Measurements from ENCODE around the gene NKX6-2. TPM values are rescaled to one million over a fixed set of nuclear protein-coding genes. Genes with fewer than 3 reads are reported as not detected.

The NKX6-2 gene
- total RNA-seq, 4 donors from 2014 or later, result not detected

DNA sequence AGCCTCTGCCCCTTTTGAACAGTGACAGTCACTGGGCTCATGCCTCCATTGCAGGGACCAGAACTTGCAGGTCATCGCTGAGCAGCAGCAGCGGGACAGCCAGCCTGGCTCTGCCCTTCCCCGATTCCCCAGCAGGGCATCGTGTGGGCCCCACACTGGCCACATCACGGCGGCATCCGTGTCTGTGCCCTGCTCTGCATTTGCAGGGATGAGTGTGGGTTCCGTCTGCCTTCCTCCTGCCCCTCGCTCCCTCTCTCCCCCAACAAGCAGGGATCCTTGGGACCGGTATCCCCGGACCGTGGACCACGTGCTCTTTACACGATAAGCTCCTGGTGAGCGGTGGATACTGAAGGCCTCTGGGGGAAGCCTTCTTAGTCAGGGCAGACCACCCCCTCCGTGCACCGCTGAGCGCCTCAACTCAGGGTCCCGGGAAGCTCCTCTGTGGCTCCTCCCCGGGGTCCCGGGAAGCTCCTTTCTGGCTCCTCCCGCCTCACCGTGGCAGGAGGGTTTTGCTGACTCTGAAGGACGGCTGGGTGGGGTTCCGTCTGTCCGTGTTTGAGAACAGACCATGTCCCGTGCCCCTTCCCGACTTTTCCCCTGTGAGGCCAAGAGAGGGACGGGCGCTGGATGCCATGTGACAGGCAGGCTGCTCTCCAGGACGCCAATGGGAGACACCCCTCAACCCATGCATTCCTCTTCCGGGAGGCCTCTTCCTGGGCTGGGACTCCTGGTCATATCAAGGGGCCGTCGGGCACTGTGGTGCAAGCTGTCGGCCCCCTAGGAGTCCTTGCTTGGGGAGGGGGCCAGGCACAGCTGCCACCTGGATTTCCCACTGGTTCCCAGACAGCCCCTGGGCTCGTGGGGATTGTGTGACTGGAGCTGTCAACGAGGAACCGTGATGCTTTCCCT, 23.5 kb upstream of the NKX6-2 start:
- H3K4me1 ChIP-seq, result no peaks in the 10 kb centered on the region
- DNase-seq, result no peak
- no peak overlapping the region for H3K4me3 ChIP-seq (replicated peaks in 1 of 3)
- H3K27ac ChIP-seq, result no peak overlapping the region
- WGBS, 2 donors, result 84 to 91% methylated on average over 23 to 35 of the region's 38 CpGs
- H3K36me3 ChIP-seq, result no peaks in the 10 kb centered on the region
- intact Hi-C loops (cut with DNase I), result no loop called here
- H3K27me3 ChIP-seq, result no peaks in the 10 kb centered on the region
- no peaks in the 10 kb centered on the region for H3K9me3 ChIP-seq
- TF ChIP-seq, protein P1, sequence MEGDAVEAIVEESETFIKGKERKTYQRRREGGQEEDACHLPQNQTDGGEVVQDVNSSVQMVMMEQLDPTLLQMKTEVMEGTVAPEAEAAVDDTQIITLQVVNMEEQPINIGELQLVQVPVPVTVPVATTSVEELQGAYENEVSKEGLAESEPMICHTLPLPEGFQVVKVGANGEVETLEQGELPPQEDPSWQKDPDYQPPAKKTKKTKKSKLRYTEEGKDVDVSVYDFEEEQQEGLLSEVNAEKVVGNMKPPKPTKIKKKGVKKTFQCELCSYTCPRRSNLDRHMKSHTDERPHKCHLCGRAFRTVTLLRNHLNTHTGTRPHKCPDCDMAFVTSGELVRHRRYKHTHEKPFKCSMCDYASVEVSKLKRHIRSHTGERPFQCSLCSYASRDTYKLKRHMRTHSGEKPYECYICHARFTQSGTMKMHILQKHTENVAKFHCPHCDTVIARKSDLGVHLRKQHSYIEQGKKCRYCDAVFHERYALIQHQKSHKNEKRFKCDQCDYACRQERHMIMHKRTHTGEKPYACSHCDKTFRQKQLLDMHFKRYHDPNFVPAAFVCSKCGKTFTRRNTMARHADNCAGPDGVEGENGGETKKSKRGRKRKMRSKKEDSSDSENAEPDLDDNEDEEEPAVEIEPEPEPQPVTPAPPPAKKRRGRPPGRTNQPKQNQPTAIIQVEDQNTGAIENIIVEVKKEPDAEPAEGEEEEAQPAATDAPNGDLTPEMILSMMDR (IDR thresholded peaks at IDR 0.05), result no peak
- no peak for TF ChIP-seq POLR2A (IDR thresholded peaks at IDR 0.05)

DNA sequence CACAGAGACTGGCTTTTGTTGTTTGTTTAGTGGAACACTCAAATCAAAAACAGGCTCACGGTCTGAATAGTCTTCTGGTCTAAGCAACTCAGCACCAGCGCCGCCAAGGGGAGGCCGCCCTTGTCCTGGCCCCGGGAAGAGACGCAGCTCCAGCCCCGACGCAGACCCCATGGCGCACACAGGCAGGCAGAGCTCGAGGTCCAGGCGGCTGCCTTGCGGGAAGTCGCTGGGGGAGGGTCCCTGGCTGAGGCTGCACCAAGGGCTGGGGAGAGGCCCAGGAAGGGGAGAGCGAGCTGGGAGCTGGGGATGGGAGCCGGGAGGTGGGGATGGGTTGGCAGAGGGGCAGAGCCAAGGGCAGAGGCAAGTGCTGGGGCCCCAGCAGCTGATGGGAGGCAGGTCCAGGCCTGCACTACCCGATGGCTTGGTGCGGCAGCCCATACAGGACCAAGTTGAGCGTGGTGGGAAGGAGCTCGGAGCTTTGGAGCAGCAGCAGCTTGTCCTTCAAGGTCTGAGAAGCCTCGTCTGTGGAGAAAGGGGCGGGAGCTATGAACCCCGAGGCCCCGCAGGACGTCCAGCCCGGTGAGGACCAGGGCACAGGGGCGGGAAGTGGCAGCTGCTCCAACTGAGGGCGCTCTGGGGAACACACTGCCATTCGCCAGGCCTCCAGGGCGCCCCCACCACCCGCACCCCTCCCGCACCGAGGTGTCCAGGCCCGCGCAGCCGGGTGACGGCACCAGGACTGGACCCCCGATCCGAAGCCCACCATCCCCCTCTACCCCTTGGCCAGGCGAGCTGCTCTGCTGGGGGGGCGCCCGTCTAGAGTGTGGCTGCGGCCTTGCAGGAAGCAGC, 22.7 kb upstream of the NKX6-2 start:
- 41 to 64% methylated on average over 22 to 28 of the region's 42 CpGs for WGBS, 2 donors

DNA sequence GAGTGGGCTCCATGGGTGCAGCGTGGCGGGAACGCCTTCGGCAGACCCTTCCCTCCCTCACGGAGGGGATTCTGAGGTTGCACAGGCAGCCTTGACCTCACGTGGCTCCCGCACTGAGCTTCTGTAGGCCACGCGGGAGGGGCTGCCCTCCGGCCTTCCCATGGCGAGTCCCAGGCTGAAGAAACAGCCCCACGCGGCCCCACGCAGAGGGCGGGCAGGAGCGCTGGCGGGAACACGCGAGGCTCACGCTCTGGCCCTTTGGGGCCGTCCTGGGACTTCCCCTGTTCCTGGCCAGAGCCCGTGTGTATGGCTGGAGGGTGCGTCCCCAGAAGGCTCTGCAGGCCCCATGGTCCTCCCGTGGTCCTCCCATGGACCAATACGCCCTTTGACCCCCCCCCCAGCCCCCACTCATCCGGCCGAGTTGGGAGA, 21.7 kb upstream of the NKX6-2 start:
- H3K4me1 ChIP-seq, result no peaks in the 10 kb centered on the region
- no peaks in the 10 kb centered on the region for H3K27me3 ChIP-seq
- intact Hi-C loops (cut with DNase I), result no loop called here
- no peaks in the 10 kb centered on the region for H3K9me3 ChIP-seq
- TF ChIP-seq, protein P1 (IDR thresholded peaks at IDR 0.05), result no peak
- no peak for TF ChIP-seq POLR2A (IDR thresholded peaks at IDR 0.05)
- H3K4me3 ChIP-seq (replicated peaks in 1 of 3), result no peak overlapping the region
- no peaks in the 10 kb centered on the region for H3K36me3 ChIP-seq
- H3K27ac ChIP-seq, result no peak overlapping the region
- 91 to 98% methylated on average over 16 to 18 of the region's 27 CpGs for WGBS, 2 donors
- no peak for DNase-seq

More for the DNA sequence above, 22.7 kb upstream of the NKX6-2 start:
- Histone ChIP-seq H3K36me3 (no peaks in the 10 kb centered on the region), H3K4me3 (replicated peaks in 1 of 3) (no peak overlapping the region), H3K9me3 (no peaks in the 10 kb centered on the region), H3K27me3 (no peaks in the 10 kb centered on the region), H3K27ac (no peak overlapping the region), H3K4me1 (no peaks in the 10 kb centered on the region)
- TF ChIP-seq, protein P1 (IDR thresholded peaks at IDR 0.05), result no peak
- TF ChIP-seq POLR2A (IDR thresholded peaks at IDR 0.05), result no peak
- intact Hi-C loops (cut with DNase I), result no loop called here
- DNase-seq, result no peak

DNA sequence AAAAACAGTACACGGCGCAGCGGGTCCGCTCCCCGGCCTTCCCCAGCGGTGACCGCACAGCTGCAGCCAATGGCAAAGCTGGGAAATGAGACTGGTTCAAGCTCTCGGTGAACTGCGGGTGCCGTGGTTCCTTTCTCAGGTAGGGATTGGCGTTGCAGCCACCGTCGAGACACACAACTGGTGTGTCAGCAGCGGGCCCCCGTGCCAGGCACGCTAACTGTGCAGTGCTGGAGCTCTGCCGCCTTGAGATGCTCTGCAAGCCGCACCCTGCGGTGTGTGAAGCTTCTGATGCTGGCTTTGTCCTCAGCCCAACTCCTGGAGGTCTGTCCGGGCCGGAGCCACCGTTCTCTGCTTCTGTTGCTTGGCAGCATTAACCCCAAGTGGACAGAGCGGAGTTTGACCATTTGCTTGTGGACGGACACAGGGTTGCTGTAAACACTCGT, 20.6 kb upstream of the NKX6-2 start:
- Histone ChIP-seq H3K27ac (no peak overlapping the region), H3K4me3 (replicated peaks in 1 of 3) (no peak overlapping the region), H3K9me3 (no peaks in the 10 kb centered on the region), H3K4me1 (no peaks in the 10 kb centered on the region), H3K27me3 (no peaks in the 10 kb centered on the region), H3K36me3 (no peaks in the 10 kb centered on the region)
- whole genome bisulfite sequencing, 2 donors, result 78 to 84% methylated on average over 16 to 24 of the region's 25 CpGs
- intact Hi-C loops (cut with DNase I), result no loop called here
- TF ChIP-seq, protein P1 (IDR thresholded peaks at IDR 0.05), result no peak
- TF ChIP-seq POLR2A (IDR thresholded peaks at IDR 0.05), result no peak
- DNase-seq, result no peak

Measured in thyroid gland (tissue), 4 donors.